WTC11 (cell line): ENCODE results near the gene H1-8.
"Not testable (repeated sequence)": the region's sequence is repeated elsewhere in the genome, so short reads cannot be mapped to it uniquely, and the experiment has no call there.

Experiments
- CREB1 ChIP-seq: sonication (generic); formaldehyde crosslinking; IDR thresholded peaks from 2 replicates; pipeline ENCODE4 v1.8.0; 2023; ENCODE audit warnings: mild to moderate bottlenecking, missing genetic modification reagents
- E2F4 ChIP-seq: sonication (generic); formaldehyde crosslinking; IDR thresholded peaks from 2 replicates; pipeline ENCODE4 v1.8.1; 2022; ENCODE audit warnings: low read depth, mild to moderate bottlenecking, moderate library complexity, missing genetic modification reagents, borderline replicate concordance
- ELF4 ChIP-seq: sonication (generic); formaldehyde crosslinking; IDR thresholded peaks from 2 replicates; pipeline ENCODE4 v1.8.1; 2022; ENCODE audit warnings: low read depth, mild to moderate bottlenecking, moderate library complexity, missing genetic modification reagents
- ERG ChIP-seq: fragments of 250-450 bp; sonication (Bioruptor Pico); IDR thresholded peaks from 2 replicates; pipeline ENCODE4 v1.8.0; 2021; ENCODE audit warnings: mild to moderate bottlenecking
- JUN ChIP-seq: sonication (generic); formaldehyde crosslinking; IDR thresholded peaks from 2 replicates; pipeline ENCODE4 v1.8.0; 2023; ENCODE audit warnings: mild to moderate bottlenecking, missing genetic modification reagents
- SP1 ChIP-seq: sonication (generic); formaldehyde crosslinking; conservative IDR thresholded peaks from 2 replicates; pipeline ENCODE4 v1.8.1; 2022; ENCODE audit warnings: missing genetic modification reagents
- TCF7 ChIP-seq: sonication (generic); formaldehyde crosslinking; IDR thresholded peaks from 2 replicates; pipeline ENCODE4 v1.8.0; 2022; ENCODE audit warnings: mild to moderate bottlenecking, low read depth, missing genetic modification reagents, moderate library complexity
- TF ChIP-seq, protein P1 (sequence below): fragments of 200-600 bp; IDR thresholded peaks from 2 replicates; pipeline ENCODE4 v1.8.0; 2022; ENCODE audit warnings: antibody characterized with exemption
- TF ChIP-seq, protein P2 (sequence below): sonication (generic); formaldehyde crosslinking; IDR thresholded peaks from 2 replicates; pipeline ENCODE4 v1.8.1; 2022; ENCODE audit warnings: low read depth, missing genetic modification reagents, borderline replicate concordance
- TF ChIP-seq, protein P3 (sequence below): sonication (generic); formaldehyde crosslinking; IDR thresholded peaks from 2 replicates; pipeline ENCODE4 v1.8.1; 2022; ENCODE audit warnings: mild to moderate bottlenecking, missing genetic modification reagents, moderate library complexity, borderline replicate concordance

- TF ChIP-seq, protein P1, sequence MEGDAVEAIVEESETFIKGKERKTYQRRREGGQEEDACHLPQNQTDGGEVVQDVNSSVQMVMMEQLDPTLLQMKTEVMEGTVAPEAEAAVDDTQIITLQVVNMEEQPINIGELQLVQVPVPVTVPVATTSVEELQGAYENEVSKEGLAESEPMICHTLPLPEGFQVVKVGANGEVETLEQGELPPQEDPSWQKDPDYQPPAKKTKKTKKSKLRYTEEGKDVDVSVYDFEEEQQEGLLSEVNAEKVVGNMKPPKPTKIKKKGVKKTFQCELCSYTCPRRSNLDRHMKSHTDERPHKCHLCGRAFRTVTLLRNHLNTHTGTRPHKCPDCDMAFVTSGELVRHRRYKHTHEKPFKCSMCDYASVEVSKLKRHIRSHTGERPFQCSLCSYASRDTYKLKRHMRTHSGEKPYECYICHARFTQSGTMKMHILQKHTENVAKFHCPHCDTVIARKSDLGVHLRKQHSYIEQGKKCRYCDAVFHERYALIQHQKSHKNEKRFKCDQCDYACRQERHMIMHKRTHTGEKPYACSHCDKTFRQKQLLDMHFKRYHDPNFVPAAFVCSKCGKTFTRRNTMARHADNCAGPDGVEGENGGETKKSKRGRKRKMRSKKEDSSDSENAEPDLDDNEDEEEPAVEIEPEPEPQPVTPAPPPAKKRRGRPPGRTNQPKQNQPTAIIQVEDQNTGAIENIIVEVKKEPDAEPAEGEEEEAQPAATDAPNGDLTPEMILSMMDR: not testable (repeated sequence)
- not testable (repeated sequence) for TF ChIP-seq ELF4, CREB1, SP1, ERG, E2F4, JUN, TCF7 (CRISPR knock-in tag)
- TF ChIP-seq, protein P2, sequence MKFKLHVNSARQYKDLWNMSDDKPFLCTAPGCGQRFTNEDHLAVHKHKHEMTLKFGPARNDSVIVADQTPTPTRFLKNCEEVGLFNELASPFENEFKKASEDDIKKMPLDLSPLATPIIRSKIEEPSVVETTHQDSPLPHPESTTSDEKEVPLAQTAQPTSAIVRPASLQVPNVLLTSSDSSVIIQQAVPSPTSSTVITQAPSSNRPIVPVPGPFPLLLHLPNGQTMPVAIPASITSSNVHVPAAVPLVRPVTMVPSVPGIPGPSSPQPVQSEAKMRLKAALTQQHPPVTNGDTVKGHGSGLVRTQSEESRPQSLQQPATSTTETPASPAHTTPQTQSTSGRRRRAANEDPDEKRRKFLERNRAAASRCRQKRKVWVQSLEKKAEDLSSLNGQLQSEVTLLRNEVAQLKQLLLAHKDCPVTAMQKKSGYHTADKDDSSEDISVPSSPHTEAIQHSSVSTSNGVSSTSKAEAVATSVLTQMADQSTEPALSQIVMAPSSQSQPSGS: not testable (repeated sequence)
- TF ChIP-seq, protein P3, sequence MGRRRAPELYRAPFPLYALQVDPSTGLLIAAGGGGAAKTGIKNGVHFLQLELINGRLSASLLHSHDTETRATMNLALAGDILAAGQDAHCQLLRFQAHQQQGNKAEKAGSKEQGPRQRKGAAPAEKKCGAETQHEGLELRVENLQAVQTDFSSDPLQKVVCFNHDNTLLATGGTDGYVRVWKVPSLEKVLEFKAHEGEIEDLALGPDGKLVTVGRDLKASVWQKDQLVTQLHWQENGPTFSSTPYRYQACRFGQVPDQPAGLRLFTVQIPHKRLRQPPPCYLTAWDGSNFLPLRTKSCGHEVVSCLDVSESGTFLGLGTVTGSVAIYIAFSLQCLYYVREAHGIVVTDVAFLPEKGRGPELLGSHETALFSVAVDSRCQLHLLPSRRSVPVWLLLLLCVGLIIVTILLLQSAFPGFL (CRISPR knock-in tag): not testable (repeated sequence)
Measured at GRCh38 chr3:129515821-129516432, 27.0 kb upstream of the H1-8 start.
